Measurements from ENCODE around the gene BARHL1.

BARHL1 gene

GRCh38 chr9:132582276-132582785 is at the start of gene BARHL1:
Gene BARHL1 (plus strand): TSS chr9:132582606. CDS start chr9:132582798, 192 bp downstream.
- no peak for DNase-seq

- no peak for DNase-seq
Observed at GRCh38 chr9:132534832-132535231, 47.6 kb upstream of the BARHL1 start.

GRCh38 chr9:132536124-132536523 is 46.3 kb upstream of the BARHL1 start:
- no peak for DNase-seq

- DNase-seq = no peak
Observed at GRCh38 chr9:132537352-132537751, 45.1 kb upstream of the BARHL1 start.

- no peak for DNase-seq
Observed at GRCh38 chr9:132538071-132538470, 44.3 kb upstream of the BARHL1 start.

GRCh38 chr9:132539096-132539495 is 43.3 kb upstream of the BARHL1 start:
- no peak for DNase-seq

- no peak for DNase-seq
Observed at GRCh38 chr9:132541051-132541450, 41.4 kb upstream of the BARHL1 start.

- no peak for DNase-seq
Observed at GRCh38 chr9:132541870-132542830, 40.3 kb upstream of the BARHL1 start.

GRCh38 chr9:132543251-132543650 is 39.2 kb upstream of the BARHL1 start:
- no peak for DNase-seq

- DNase-seq = no peak
Observed at GRCh38 chr9:132543960-132544359, 38.4 kb upstream of the BARHL1 start.

GRCh38 chr9:132545578-132545977 is 36.8 kb upstream of the BARHL1 start:
- no peak for DNase-seq

- DNase-seq = no peak
Observed at GRCh38 chr9:132546148-132547051, 36.0 kb upstream of the BARHL1 start.

- no peak for DNase-seq
Observed at GRCh38 chr9:132547052-132547431, 35.4 kb upstream of the BARHL1 start.

GRCh38 chr9:132547436-132547835 is 35.0 kb upstream of the BARHL1 start:
- no peak for DNase-seq

GRCh38 chr9:132547976-132548730 is 34.3 kb upstream of the BARHL1 start:
- no peak for DNase-seq

GRCh38 chr9:132548751-132549640 is 33.4 kb upstream of the BARHL1 start:
- no peak for DNase-seq

- DNase-seq = no peak
Observed at GRCh38 chr9:132551556-132551955, 30.9 kb upstream of the BARHL1 start.

- no peak for DNase-seq
Observed at GRCh38 chr9:132552041-132552440, 30.4 kb upstream of the BARHL1 start.

- no peak for DNase-seq
Observed at GRCh38 chr9:132554755-132555154, 27.7 kb upstream of the BARHL1 start.

GRCh38 chr9:132555528-132555927 is 26.9 kb upstream of the BARHL1 start:
- no peak for DNase-seq

GRCh38 chr9:132556235-132556634 is 26.2 kb upstream of the BARHL1 start:
- no peak for DNase-seq

GRCh38 chr9:132556714-132557113 is 25.7 kb upstream of the BARHL1 start:
- DNase-seq = no peak

Data from NCI-H187 treated with DMSO at 0.1 percent for 48 hours (cell line).